Kasumi-1 (cell line): Measurements from ENCODE around the gene MRPL45.

Source experiments
- DNase-seq, 2 experiments: peaks; one replicate each; lab custom pipeline; 2025; lab: John Stamatoyannopoulos, UW

MRPL45 gene

DNA sequence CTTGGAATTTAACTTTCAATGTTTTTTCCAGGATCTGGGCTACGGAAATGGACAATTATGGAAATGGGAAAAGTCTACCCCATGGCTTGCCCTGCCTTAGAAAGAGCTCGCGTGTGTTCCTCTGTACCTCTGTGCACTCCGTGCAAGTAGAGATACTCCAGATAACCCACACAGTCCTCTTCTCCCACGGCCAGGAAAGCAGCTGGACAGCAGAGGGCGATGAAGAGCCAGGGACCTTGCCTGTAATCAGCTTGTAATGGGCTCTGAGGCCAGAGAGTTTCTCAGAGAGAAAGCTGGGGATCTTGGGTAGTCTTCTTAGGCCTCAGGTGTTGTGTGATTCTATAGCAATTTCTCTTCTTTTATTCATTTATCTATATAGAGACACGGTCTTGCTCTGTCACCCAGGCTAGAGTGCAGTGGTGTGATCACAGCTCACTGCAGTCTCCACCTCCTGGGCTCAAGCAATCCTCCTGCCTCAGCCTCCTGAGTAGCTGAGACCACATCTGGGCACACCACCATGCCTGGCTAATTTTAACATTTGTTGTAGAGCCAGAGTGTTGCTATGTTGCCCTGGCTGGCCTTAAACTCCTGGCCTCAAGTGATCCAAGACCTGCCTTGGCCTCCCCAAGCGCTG, 52.2 kb downstream of the MRPL45 start:
- DNase-seq: peak; percentile 85 to 91

- DNase-seq: no peak
These were observed 53.1 kb downstream of the MRPL45 start for GRCh38 chr17:38350035-38350434.

DNA sequence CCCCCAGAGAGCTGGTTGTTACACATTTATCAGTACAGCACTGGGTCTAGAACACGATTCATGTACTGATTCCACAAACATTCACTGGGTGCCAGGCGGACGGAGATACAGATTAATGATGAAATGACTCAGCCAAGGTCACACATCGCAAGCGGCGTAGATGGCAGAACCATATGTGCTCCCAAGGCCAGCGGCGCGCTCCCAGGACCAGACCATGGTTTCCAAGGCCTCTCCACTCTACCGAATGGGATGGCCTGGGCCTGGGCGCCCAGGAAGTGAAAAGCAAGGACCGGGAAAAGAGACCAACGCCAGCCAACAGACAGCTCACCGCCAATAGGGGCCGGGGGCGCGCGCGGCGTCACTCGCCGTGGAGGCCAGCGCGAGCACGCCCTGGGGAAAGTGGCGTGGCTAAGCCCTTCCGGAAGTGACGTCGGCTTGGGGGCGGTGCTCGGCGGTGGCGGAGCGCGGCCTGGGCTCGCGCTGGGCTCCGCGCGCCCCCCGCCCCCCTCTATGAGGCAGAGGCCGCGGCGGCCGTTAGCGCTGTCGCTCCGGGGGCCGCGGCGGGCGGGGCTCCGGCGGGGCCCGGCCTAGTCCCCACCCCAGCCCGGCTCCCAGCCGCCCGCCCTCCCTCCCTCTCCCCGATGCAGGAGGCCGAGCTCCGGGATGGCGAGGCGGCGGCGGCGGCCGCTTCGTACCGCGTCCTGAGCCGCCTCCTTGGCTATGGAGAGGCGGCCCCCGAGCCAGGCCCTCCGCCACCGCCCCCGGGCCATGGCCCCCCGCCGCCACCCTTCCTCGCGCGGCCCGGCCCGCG, 54.6 kb downstream of the MRPL45 start, which contains the start of gene SOCS7:
SOCS7 (plus strand) TSS at position 433 of the 811 bp plus-strand sequence; CDS start at position 642, 209 bp downstream.
- DNase-seq: peak; percentile 74 to 89

DNA sequence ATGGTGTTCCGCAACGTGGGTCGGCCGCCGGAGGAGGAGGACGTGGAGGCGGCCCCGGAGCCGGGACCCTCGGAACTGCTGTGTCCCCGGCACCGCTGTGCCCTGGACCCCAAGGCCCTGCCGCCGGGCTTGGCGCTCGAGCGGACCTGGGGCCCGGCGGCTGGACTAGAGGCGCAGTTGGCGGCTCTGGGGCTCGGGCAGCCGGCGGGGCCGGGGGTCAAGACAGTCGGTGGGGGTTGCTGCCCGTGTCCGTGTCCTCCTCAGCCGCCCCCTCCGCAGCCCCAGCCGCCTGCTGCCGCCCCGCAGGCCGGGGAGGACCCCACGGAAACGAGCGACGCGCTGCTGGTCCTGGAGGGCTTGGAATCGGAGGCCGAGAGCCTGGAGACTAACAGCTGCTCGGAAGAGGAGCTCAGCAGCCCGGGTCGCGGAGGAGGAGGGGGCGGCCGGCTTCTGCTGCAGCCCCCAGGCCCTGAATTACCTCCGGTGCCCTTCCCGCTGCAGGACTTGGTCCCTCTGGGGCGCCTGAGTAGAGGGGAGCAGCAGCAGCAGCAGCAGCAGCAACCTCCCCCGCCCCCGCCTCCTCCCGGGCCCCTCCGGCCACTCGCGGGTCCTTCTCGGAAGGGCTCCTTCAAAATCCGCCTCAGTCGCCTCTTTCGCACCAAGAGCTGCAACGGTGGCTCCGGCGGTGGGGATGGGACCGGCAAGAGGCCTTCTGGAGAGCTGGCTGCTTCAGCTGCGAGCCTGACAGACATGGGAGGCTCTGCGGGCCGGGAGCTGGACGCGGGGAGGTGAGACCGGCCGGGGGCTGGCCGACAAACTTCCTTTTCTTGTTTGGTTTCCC, 55.5 kb downstream of the MRPL45 start:
- peak; percentile 21 to 29 for DNase-seq

DNA sequence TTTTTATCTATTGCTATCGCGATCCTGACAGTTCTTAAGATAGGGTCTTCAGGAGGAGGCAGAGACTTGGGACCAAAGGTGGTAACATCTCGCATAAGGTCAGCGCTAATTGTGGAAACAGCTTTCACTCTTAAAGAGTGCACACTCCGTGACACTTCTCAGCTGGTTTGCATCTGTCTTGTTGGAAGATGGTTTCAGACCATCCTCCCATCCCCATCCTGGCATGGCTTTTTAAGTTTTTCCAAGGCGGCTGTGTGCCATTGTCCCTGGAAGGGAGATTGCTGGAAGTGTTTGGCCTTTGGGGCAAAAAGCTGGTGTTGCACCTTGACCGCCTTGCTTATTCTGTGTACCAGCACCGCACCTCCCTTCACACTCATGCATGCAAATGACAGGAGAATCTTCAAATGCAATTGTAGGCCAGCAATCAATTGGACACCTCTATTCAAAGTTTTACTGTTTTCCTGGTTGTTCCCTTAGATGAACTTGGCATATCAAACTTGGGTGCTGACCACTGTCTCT, 56.2 kb downstream of the MRPL45 start:
- no peak for DNase-seq

DNA sequence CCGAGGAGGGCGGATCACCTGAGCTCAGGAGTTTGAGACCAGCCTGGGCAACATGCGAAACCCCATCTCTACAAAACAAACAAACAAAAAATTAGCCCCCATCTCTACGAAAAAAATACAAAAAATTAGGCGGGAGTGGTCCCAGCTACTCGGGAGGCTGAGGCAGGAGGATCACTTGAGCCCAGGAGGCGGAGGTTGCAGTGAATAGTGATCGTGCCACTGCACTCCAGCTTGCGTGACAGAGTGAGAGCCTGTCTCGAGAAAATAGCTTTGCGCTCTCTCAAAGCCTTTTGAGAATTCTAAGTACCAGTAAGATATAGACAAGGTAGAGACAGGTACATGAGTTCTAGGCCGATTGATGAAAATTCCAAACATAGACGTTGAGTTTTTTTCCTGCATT, 56.7 kb downstream of the MRPL45 start:
- DNase-seq: no peak

DNA sequence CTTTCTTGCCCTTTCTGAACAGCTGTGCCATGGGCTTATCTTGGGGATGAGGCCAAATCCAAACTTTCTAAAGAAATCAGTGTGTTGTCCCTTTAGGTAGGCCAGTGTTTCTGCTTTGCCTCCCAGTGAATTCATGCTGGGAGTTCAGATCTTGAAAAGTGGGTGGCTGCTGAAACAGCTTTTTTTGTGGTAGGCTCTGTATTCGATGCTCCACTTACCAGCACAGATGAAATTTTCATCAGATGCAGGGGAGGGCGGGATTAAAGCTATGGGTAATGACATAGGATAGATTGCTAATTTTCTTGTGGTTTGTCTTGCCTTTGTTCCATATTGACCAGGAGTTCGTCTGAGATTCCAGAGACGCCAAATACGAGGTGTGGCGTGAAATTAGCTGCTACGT, 57.5 kb downstream of the MRPL45 start:
- DNase-seq: no peak

- no peak for DNase-seq
These were observed 58.3 kb downstream of the MRPL45 start for GRCh38 chr17:38355251-38355650.

GRCh38 chr17:38357486-38358123, 60.6 kb downstream of the MRPL45 start:
- no peak for DNase-seq

DNA sequence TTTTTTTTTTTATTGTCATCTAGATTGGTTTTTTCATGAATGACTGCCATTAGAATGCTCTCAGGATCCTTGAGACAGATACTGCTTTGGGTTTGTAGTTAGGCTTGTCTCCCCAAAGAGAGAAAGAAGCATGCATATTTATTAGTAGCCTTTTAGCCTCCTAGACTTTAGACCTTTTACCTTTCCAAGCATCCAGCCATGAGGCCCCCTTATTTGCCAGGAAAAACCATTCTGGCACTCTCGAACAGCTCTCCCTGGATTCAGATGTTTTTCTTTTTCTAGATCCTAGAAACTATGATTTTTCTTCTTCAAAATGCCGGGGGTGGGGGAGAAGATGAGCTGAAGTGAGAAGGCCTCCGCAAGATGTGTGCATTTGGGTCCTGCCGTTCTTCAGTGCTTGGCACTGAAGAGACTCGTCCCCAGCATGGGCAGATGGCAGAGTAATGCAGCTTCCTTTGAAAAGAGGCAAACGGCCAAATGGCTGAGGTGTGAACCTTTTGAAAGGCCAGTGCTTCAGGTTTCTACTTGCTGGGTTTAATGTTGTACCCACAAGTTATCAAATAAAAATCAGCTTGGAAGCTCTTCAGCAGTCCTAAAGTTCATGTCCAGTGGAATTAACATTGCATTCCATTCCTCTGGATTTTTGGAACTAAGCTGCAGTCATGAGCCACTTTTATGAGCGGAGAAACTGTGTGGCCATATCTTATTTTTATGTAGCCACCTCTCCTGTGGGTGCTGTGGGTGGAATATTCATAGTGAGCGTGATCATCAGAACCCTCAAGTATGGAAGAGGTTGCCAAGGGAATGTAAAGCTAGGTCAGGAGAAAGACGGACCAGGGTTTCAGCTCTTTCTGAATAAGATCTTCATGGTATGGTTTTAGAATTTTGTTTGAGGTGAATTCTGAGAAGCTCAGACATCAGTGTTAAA, 61.9 kb downstream of the MRPL45 start:
- DNase-seq: no peak

- DNase-seq: no peak
These were observed 64.9 kb downstream of the MRPL45 start for GRCh38 chr17:38361694-38362465.

DNA sequence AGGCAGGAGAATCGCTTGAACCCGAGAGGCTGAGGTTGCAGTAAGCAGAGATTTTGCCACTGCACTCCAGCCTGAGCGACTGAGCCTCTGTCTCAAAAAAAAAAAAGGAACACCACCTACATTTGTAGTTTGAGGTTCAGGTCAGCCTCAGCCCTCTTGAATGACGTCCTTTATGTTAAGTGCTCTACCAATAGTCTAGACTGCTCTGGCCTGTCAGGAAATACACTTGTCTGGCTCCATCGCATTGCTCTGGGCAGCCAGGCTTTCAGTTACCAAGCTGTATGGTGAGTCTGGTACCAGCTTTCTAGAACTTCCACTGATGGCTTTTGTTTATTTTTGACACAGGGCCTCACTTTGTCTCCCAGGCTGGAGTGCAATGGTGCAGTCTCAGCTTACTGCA, 66.0 kb downstream of the MRPL45 start:
- no peak for DNase-seq

- no peak for DNase-seq
These were observed 67.8 kb downstream of the MRPL45 start for GRCh38 chr17:38364741-38365140.

DNA sequence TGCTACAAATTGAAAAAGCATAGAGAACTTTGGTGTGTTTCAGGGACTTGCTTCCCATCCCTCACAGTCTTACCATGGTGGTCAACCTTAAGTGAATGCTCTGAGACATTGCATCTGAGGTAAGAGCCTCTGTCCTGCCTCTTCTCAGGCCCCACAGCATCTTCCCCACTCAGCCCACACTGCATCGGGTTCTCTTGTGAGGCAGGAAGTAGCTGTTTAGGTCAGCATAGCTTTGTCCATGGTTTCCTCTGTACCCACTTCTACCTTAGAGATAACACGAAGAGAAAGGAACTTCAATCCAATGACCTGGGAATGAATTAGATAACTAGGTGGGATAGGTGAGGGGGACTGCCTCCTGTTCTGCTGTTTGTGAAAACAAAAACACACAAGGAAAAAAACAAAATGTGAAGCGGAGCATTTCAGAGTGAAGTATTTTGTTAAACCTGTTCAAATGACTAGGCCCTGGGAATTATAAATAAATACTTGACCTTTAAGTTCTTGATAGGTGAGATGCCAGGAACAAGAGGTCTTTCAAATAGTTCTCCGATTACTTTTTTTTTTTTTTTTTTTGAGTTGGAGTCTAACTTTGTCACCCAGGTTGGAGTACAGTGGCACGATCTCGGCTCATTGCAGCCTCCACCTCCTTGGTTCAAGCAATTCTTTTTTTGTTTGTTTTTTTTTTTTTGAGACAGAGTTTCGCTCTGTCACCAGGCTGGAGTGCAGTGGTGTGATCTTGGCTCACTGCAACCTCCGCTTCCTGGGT, 72.3 kb downstream of the MRPL45 start:
- DNase-seq: no peak
